Activated CD8-positive, alpha-beta memory T cell treated with anti-CD3 and anti-CD28 coated beads for 4 hours (primary cell): ENCODE measurements around the gene IQCN.

Experiments
- DNase-seq, 2 donors: peaks; one replicate each; pipeline ENCODE4 v3.0.0-alpha.2; 2020; ENCODE audit warnings: low read depth in 2 of 2

IQCN gene

GRCh38 chr19:18266771-18267686 lies 7.2 kb downstream of the IQCN start:
- no peak for DNase-seq

DNA sequence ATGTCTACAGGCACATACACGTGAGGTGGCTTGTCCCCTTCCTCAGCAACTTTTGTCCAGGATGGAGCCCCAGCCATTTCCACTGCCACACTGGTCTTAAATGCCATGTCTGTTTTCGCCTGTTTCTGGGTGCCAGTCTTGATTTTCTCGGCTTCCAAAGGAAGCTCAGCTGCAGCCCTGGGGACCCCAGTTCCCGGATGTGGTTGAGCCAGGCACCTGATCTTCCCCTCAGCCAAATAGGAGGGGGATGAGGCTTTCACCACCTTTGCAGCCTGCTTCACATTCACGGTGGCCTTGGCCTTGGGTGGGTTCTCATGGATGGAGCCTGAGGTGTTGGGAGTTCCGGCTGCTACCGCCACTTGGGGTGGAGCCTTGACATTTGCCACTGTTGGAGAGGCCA lies 8.7 kb downstream of the IQCN start:
- DNase-seq: no peak

GRCh38 chr19:18264971-18265540 lies 9.2 kb downstream of the IQCN start:
- no peak for DNase-seq

- DNase-seq: no peak
These were observed 10.0 kb downstream of the IQCN start for GRCh38 chr19:18264137-18264854.

DNA sequence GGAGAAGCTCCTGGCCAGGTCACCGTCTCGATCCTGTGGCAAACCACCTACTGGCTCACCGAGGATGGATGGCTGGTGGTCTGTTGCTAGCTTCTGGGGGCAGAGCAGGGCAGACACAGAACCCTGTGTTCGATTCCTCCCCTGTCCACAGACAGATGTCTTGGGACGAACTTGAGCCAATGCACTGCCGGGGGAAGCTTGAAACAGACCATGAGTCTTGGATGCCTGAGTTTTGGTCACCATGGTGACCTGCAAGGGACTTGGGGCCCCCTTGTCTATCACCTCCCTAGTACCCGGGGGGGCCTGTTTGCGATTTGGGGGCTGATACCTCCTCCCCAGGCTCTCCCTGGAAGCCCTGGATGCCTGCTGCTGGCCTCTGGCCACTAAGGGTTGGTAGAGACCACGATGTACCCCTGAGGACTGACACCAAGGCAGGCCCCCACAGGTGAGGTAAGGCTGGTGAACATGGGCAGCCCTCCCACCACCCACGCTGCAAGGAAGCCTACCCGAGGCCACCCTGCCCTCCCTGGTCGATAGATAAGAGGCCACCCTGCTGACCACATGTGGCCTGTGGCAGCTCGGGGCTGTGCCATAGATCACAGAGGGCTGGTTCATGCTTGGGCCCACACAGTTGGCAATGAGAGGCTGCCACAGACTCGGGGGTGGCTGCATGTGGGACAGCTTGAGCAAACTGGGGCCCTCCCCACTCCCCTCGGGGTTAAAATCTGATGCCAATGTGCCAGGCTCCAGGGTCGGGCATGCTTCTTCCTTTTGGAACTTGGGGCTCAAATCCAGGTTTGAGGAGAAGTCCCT lies 10.7 kb downstream of the IQCN start:
- DNase-seq: no peak

DNA sequence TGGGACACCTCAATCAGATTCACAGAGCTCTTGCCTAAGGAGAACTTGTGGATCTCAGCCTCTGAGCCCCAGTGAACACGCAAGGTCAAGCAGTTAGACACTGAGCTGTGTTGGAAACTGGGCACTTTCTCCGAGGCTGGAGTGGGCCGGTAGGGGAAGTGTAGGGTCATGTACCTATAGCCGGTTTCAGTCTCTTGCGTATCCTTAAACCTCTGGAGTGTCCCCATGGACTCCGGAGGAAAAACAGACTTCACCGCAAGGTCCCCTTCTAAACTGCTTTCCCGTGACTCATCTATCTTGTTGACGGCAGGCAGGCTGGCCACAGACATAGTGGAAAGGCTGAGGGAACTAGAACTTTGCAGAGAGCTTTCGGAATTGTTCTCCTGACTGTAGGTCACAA lies 11.3 kb downstream of the IQCN start:
- no peak for DNase-seq

DNA sequence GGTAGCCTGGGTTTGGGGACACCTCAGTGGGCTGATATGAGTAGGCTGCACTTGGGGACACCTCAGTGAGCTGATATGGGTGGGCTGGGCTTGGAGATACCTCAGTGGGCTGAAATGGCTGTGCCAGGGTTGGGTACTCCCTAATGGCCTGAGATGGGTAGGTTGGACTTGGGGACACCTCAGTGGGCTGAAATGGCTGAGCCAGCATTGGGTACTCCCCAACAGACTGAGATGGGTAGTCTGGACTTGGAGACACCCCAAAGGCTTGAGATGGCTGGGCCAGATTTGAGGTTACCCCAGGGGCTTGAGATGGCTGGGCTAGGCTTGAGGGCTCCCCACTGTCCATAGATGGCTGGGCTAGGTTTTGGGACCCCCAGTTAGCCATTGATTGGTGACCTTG lies 12.1 kb downstream of the IQCN start:
- DNase-seq: no peak

DNA sequence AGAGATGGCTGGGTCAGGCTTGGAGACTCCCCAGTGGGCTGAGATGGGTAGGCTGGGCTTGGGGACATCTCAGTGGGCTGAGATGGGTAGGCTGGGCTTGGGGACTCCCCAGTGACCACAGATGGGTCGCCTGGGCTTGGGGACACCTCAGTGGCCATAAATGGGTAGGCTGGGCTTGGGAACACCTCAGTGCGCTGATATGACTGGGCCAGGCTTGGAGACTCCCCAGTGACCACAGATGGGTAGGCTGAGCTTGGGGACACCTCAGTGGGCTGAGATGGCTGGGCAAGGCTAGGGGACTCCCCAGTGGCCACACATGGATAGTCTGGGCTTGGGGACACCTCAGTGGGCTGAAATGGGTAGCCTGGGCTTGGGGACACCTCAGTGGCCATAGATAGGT lies 12.8 kb downstream of the IQCN start:
- no peak for DNase-seq

GRCh38 chr19:18259893-18260292 lies 14.4 kb downstream of the IQCN start:
- DNase-seq: no peak

GRCh38 chr19:18257503-18258470 lies 16.5 kb downstream of the IQCN start:
- DNase-seq: no peak

GRCh38 chr19:18254546-18255503 lies 19.4 kb downstream of the IQCN start:
- DNase-seq: no peak

DNA sequence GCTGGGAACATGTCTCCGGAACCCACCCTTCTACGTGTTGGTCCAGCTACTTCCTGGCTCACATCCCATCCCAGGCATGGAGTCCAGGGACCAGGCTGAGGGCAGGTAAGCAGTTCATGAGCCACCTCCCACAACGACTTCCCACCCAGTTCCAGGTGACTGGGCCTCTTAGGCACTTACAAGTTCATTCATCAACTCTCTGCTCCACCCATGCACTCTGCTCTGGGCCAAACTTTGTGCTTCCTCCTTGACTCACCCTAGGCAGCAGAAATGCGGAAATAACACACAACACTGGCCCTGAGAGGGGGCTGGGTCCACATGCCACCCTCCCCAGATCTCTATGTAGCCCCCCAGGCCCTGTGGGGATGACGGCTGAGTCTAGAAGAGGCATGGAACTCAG lies 20.5 kb downstream of the IQCN start:
- DNase-seq: no peak

DNA sequence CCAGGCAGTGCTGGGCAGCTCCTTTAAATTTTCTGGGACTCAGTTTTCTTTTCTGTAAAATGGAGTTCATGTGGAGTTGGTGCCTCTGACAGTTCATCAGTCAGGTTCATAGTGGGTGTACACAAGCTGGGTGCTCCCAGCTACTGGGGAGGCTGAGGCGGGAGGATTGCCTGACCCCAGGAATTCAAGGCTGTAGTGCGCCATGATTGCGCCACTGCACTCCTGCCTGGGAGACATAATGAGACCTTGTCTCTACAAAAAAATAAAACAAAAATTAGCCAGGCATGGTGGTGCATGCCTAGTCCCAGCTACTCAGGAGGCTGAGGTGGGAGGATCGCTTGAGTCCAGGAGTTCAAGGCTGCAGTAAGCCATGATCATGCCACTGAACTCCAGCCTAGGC lies 21.1 kb downstream of the IQCN start:
- DNase-seq: no peak

GRCh38 chr19:18252370-18252717 lies 21.9 kb downstream of the IQCN start:
- DNase-seq: no peak

DNA sequence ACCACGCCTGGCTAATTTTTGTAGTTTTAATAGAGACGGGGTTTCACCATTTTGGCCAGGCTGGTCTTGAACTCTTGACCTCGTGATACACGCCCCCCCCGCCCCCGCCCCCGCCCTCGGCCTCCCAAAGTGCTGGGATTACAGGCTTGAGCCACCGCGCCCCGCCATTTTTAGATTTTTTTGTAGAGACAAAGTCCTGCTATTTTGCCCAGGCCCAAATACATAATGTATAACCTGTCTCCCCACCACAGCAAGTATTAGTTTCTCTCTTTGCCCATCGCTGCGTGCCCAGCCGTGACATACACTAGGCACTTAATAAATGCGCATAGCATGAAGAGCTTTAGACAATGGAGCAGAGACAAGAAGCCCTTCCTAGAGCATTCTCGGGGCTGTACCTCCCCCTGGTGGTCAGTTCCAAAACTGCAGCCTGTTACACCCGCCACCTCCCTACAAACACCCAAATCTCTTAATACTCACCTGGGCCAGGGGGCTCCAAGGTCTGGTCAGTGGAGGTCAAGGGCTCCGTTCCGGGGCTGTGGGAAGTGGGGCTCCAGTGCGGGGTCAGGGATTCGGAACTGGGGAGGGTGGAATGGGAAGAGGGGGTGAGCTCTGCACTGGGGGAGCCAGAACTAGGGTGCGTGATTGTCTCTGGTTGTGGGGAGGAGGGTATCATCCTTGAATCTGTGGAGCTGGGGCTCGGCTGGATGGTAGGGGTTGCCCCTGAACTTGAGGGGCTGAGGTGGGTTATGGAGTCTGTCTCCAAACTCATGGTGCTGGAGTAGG lies 22.5 kb downstream of the IQCN start:
- DNase-seq: peak; percentile 63 to 64

GRCh38 chr19:18249834-18250233 lies 24.4 kb downstream of the IQCN start:
- DNase-seq: no peak

- DNase-seq: no peak
These were observed 29.0 kb downstream of the IQCN start for GRCh38 chr19:18245297-18245696.

GRCh38 chr19:18239303-18239702 lies 34.9 kb downstream of the IQCN start:
- no peak for DNase-seq

DNA sequence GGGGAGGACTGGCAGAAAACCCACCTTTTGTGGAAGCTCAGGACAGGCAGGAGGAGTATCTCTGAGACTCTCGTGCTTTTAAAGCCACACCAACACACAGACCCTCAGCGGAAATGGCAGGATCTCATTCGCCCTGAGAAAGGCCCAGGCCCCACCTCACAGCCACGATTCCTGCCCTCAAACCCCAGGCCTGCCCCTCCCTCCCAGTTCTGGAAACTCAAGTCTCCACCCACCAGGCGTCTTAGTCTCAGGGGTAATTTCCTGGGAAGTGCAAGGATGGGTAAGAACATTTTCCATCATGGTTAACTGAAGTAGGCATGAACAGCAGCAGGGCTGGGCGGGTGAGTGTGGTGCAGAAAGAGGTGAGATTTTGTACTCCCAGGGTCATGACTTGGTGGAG lies 40.1 kb downstream of the IQCN start:
- no peak for DNase-seq
